Left ventricle myocardium superior (tissue), 1 donor: ENCODE measurements around the gene JADE2. TPM values are rescaled to one million over a fixed set of nuclear protein-coding genes. Genes with fewer than 3 reads are reported as not detected.

Experiments used
- ATAC-seq: fragments of 200-7000 bp; cut with Tn5 transposase; one replicate; pipeline ENCODE4 v1.9.1; 2020; ENCODE audit warnings: mild to moderate bottlenecking, moderate library complexity
- DNase-seq: peaks from one replicate; pipeline ENCODE4 v3.0.0-alpha.2; 2020
- intact Hi-C: fragments of 100-400 bp; cut with micrococcal nuclease; formaldehyde crosslinking; loops from one replicate; pipeline ENCODE4 v1.11.0; 2022
- total RNA-seq: library from RNA; stranded (reverse); fragmentation: NEBNext Ultra II Directional; extraction: Animal tissue kit (Norgen Biotek cat#: 25700); gene quantifications from one replicate; pipeline ENCODE4 v1.2.1, GENCODE V29; 2021
- donor health status: DM: no; HTN: yes; CAD: no; lungs with severe emphysema.

The JADE2 gene
- total RNA-seq, 1 donor from 2014 or later: 28.7 TPM

DNA sequence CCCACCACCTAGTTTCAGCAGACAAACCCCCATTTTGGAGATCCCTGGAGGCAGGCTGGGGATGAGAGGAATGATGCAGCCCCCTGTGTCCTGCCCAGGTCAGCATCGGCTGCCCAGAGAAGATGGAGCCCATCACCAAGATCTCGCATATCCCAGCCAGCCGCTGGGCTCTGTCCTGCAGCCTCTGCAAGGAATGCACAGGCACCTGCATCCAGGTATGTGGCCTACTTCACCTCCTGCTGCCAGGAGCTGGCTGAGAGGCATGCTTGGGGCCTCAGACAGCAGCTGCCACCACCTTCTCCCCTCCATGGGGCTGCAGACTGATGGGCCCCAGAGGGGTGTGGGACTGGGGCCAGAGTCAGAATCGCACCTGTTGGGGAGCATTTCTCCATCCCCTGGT is 38.9 kb downstream of the JADE2 start:
- no peak for ATAC-seq
- intact Hi-C loops: no loop called here
- no peak for DNase-seq

DNA sequence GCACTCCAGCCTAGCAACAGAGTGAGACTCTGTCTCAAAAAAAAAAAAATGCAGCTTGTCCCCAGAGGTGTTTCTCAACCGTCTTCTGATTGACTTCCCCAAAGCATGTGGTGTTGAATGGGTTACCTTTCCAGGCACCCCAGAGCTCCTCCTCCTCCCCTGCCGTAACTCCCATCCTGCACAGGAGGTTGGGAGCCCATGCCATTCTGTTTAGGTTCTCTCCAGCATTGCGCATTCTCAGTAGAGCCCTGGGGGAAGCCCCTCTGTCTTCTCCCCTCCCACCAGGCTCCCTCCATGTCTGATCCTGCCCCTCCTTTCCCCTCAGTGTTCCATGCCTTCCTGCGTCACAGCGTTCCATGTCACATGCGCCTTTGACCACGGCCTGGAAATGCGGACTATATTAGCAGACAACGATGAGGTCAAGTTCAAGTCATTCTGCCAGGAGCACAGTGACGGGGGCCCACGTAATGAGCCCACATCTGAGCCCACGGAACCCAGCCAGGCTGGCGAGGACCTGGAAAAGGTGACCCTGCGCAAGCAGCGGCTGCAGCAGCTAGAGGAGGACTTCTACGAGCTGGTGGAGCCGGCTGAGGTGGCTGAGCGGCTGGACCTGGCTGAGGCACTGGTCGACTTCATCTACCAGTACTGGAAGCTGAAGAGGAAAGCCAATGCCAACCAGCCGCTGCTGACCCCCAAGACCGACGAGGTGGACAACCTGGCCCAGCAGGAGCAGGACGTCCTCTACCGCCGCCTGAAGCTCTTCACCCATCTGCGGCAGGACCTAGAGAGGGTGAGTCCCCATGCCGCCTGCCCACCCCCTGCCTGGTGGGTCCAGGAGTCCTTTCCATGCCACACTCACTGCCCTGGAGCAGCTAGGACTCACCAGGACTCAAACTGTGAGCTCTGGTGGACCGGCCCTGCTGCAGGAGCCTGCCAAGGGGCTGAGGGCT is 40.6 kb downstream of the JADE2 start:
- intact Hi-C loops: no loop called here
- ATAC-seq (no peak), DNase-seq (peak; percentile 21)

DNA sequence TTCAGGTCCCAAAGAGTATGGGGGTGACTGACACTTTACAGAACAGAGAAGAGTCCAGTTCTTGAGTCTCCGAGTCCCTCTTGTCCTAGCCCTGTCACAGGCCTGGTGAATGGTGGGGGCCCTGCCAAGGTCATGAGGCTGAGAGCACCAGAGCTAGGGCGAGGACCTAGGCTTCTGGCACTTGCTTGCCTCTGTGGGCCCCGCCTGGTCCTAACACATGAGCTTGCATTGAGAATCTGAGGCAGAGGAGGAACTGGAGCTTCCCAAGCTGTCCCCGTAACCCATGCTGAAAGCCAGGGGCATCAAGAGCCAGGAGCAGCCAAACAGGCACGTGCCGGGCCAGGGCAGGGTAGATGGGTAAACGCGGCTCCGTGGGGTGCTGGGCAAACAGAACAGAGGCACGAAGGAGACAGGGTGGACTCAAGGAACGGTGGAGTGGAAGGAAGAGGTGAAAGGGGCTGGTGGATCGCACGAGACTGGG is 41.3 kb downstream of the JADE2 start:
- DNase-seq (peak; percentile 12), ATAC-seq (no peak)
- intact Hi-C loops: no loop called here

DNA sequence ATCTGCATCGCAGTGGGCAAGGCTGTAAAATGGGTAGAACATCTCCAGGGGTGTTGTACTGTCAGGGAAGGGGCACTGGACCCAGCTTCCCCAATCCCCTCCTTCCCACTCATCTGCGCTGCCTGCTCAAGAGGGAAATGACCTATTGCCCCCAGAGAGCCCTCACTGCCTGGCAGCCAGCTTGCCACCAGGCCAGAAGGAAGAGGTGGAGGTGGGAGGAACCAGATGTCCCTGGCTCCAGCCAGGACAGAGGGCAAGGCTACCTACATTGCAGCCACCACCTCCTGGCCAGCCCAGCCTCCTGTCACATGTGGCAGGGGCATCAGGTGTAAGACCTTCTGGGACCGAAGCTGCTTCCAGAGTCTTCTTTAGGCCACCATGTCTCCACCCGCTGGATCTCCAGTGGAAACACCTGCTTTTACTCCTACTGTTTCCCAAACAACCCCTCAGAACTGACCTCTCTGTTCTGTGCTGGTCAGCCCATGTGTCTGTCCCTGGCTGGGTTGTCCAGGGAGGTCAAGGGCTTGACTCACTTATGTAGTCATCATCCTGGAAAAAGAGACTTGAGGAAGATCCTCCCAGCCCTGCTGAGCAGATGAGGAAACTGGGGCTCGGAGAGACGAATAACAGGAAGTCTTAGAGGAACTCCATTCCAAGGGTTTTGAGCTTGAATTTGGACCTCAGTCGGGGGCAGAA is 42.3 kb downstream of the JADE2 start:
- DNase-seq: no peak
- ATAC-seq: peak; percentile 43
- intact Hi-C loops: no loop called here

DNA sequence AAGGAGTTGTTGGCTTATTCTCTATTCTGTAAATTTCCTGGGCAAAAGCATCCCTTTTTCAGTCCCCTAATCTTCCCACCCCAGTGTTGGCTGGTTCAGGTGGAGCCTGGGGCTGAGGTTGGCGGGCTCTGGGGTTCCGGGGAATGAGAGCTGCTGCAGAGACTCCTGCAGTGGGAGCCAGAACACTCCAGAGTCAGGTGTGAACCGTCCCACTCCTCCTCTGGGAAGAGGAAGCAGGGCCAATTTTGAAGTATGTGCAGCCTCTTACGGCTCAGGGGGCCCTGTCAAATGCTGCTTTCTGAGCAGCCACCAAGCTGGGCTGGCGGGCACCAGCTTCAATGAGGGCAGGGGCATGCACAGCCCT is 42.8 kb downstream of the JADE2 start:
- peak; percentile 8 for ATAC-seq

DNA sequence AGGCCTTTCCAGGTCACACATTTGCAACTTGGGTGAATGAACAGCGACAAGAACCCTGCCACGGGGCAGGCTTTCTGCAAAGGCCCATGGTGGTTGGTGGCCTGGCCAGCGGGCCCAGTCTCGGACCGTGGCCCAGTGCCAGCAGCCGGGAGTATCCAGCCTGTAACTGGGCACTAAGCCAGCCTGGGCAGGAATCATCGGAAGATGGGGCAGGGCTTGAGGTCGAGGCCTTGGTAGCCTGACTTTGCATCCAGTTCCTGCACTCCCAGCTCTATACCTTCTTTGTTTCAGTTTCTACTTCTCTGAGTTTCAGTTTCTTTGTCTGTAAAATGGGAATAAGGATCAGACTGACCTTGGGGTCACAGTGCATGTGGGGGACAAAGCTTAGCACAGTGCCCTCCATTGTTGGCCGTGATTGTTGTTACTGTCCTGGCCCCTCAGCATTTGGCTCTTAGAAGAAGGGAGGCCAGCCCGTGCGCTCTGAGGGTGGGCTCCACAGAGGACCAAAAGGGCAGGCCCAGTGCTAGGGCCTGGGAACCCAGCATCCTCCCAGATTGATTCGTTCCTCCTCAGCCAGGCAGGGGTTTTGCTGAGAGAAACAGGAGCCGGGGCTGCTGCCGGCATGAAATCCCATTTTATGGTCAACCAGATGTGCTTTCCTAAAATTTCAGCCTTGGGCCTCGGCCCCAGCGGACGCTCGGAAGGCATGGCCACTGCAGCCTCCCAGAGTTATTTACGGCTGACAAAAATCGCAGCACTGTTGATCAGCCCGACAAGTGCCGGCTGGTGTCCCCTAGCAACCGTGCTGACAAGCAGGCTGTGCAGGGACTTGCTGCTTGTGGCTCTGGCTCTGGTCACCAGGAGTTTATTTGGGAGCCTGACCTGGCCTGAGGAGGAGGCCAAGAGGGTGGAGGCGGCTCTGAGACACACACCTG is 43.6 kb downstream of the JADE2 start:
- ATAC-seq (peak; percentile 76), DNase-seq (peak; percentile 87)
- intact Hi-C loops: no loop called here

More for the DNA sequence above, 42.8 kb downstream of the JADE2 start:
- intact Hi-C loops: no loop called here
- DNase-seq: no peak

DNA sequence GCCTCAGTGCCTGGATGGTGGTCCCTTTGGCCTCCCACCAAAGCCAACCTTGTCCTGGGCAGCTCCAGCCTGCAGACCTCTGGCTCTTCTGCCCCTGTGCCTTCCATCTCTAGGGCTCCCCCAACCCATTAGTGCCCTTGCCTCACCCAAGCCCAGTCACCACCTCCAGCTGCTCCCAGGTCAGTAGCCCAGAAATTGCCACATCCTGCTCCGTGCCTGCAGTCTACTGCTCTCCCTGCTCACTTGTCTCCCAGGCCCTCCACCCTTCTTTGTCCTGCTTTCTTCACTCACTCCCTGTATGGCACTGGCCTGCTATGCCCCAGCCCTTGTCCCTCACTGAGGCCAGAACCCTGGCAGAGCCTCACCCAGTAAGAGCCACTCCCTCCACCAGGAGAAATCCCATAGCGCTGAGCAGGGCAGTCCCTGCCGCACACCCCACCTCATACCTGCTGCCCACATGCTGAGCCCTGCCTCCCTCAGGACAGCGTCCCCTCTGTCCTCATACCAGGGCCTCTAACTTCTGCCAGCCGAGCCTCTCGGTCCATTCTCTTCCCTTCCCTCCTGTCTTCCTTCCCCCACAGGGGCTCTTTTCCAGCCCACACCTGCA is 44.4 kb downstream of the JADE2 start:
- DNase-seq (peak; percentile 22), ATAC-seq (no peak)
- intact Hi-C loops: no loop called here

DNA sequence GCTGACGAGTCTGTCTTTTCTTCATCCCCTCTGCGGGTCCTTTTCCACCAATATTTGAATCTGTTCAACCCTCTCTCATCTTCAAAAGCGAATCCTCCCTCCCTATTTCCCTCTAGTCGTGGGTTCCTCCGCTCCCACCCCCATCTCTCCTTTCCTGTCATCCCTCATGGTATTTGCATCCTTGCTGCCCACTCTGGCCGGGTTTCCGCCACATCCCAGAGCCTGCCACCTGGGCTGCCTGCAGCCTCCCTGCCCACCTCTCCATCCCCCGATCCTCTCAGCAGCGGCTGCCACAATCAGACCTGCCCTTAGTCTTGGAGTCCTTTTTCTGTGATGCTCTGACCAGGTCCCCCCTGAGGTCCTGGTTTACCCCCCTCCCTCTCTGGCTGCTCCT is 44.9 kb downstream of the JADE2 start:
- intact Hi-C loops: no loop called here
- ATAC-seq (no peak), DNase-seq (no peak)

DNA sequence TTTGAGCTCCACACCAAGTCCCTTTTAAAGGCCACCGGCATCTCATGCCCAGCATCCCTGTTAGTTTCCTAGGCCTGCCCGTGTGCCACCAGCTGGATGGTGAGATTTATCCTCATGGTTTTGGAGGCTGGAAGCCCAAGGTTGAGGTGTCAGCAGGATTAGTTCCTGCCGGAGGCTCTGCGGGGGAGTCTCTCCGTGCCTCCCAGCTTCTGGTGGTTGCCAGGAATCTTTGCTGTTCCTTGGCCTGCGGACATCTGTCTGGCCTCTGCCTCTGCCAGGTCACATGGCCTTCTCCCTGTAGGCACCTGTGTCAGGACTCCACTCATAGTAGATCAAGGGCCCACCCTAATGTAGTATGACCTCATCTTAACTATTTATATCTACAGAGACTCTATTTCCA is 45.4 kb downstream of the JADE2 start:
- peak; percentile 32 for ATAC-seq
- intact Hi-C loops: no loop called here
- no peak for DNase-seq

DNA sequence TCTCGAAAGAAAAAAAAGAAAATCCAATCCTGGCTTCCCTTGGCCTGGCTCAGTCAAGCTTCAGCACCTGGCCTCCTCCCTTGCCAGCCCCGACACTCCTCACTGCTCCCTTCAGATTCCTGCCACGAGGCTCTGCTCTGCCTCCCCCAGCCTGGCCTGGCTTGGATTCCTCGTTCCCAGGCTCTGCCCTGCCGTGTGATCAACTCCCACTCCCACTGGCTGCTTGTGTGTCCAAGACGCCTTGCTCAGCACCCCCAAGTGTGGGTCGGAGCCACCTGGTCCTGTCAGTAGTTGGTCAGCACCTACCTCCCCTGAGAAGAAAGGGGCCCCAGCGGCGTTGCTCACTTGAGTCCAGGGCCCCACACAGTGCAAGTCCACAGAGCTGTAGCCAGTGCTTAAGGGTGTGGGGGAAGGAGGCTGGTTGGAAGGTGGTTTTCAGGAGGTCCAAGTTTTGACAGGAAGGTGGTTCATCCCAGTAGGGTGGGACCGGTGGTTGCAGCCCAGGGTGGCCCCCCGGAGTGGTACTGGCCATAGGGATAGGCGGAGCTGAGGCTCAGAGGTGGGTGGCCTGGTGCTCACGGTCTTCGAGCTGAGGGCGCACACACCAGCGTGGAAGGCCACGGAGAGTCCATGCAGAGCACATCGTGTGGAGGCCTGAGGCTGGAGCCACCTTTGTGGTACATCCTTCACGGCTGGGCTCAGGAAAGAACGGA is 46.4 kb downstream of the JADE2 start:
- ATAC-seq (no peak), DNase-seq (no peak)
- intact Hi-C loops: no loop called here

DNA sequence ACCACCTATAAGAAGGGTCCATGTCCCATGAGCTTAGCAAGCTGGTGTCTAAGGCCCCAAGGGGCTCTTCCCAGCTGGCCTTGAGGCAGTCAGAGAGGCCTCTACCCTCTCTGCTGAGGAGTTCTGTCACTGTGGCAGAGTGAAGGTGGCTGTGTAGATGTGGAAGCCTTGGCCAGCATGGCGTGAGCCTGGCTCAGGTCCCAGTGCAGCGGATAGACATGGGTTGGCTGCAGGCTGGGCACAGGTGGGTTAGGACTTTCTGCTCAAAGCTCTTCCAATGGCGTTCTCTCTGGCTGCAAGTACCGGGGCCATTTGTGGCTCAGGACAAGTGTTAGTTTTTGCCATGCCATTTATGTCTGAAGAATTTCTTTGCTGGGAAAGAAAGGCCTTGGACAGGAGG is 47.3 kb downstream of the JADE2 start:
- DNase-seq (no peak), ATAC-seq (no peak)
- intact Hi-C loops: no loop called here

DNA sequence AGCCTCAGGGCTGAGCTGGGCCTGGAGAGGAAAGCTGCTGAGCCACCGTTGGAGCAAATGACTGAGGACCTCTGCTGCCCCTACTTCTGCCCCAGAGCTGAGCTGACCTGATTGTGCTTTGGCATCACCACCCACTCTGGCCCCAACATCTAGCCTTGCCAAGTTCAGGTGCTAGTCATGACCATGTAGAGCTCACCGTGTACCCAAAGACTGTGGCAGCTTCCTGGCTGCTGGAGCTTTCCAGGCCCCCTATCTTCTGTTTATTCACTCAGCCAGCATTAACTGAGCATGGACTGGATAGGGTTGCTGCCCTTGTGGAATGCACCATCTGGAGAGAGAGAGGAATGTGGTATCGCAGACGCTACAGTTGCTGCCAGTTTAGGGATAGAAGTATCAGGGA is 49.1 kb downstream of the JADE2 start:
- intact Hi-C loops: no loop called here
- peak; percentile 65 for DNase-seq
- peak; percentile 78 for ATAC-seq

DNA sequence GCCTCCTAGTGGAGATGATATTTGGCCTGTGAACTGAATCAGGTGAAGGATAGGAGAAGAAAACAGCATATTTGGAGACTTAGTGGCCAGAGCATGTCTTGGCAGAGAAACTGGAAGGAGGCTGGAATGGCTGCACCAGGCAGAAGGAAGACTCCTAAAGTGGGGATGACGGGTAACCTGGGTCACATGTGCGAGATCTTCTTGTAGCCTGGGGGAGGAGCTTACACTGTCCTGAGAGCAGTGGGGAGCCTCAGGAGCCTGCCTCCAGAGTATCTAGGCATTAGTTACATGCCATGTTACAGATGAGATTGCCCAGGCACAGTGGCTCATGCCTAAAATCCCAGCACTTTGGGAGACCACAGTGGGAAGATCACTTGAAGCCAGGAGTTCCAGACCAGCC is 49.8 kb downstream of the JADE2 start:
- ATAC-seq (no peak), DNase-seq (no peak)
- intact Hi-C loops: no loop called here

DNA sequence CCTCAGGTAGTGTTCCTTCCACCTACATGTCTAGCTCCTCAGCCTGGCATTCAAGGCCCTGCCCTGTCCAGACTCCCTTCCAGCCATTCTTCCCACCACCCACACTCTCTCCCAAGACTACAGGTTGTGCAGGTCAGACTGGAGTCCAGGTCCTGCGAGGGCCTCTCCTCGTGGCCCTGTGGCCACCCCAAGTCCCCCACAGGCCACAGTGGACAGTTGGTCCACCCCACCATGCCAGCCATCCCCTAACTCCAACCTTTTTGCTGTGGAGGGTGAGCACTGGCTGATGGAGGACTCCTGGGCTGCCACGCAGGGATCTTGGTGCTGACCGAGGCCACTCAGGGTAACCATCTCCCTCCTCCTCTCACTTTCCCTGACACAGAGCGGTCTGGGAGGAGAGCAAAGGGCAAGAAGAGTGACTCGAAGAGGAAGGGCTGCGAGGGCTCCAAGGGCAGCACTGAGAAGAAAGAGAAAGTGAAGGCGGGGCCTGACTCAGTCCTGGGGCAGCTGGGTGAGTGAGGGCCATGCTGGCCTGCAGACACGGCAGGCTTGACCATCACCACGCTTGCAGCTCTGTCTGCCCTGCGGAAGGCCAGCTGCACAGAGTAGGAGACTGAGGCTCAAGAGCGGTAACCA is 51.0 kb downstream of the JADE2 start:
- DNase-seq (no peak), ATAC-seq (no peak)
- intact Hi-C loops: no loop called here

DNA sequence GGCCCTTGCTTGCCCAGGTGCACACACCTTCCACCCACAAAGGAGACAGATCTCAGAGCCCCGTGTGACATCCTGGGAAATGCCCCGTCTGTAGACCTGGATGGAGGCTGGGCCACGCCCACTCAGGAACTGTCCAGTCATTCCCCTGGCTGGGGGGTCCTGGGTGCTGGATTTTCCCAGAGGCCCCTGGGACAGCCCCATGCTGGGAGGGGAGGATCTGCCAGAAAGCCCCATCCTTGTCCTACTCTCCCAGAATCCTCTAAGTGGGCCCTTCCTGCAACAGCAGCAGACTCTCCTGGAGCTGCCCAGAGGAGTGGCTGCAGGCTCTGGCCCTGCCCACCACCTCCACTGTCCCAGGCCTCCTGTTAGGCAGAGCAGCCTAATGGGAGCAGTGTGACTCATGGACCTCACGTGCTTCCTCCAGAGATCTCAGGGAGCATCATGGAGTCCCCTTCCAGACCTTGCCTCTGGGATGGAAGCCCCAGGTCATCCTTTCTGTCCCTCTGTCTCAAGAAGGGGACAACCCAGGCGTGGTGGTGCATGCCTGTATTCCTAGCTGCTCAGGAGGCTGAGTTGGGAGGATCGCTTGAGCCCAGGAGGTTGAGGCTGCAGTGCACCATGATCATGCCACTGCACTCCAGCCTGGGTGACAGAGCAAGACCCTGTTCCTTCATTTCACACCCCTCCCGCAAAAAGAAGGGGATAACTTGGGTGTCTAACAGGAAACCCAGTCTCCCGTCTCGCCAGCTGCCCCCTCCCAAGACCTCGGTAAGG is 51.7 kb downstream of the JADE2 start:
- intact Hi-C loops: no loop called here
- DNase-seq: no peak
- no peak for ATAC-seq

DNA sequence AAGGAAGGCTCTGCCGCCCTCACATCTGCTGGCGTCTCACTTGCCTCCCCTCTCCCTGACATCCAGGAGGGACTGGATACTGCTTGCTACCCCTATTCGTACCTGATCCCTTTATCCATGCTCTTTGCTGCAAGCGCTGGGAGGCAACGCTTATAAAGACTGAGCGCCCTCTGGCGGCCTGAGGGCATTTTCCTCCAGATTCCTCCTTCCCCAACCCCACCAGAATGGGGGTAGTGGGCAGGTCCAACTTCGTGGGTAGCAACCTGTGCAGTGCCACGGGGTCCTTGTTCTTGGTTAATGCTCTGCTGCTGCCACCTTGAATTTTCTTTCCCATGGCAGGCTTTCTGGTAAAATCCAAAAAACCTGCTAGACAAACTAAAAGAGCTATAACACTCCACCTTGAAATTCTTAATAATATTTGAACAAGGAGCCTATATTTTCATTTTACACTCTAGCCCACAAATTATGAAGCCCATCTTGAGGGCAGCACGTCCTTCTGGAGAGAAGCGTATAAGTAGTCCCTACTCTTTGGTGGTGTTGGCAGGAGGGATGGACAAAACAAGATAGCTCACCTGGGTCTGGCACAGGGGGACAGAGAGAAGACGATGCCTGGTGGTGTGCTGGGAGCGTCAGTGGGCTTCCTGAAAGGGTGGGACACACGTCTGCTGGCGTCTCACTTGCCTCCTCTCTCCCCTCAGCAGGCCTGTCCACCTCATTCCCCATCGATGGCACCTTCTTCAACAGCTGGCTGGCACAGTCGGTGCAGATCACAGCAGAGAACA is 52.5 kb downstream of the JADE2 start:
- intact Hi-C loops: no loop called here
- ATAC-seq (peak; percentile 45), DNase-seq (peak; percentile 89)
